NCI-H2029 (cell line): Measurements from ENCODE around the gene ADSL.

Experiments used
- DNase-seq: peaks from one replicate; lab custom pipeline; 2025; lab: John Stamatoyannopoulos, UW

Gene ADSL

GRCh38 chr22:40405178-40406062, 59.1 kb downstream of the ADSL start:
- no peak for DNase-seq

DNA sequence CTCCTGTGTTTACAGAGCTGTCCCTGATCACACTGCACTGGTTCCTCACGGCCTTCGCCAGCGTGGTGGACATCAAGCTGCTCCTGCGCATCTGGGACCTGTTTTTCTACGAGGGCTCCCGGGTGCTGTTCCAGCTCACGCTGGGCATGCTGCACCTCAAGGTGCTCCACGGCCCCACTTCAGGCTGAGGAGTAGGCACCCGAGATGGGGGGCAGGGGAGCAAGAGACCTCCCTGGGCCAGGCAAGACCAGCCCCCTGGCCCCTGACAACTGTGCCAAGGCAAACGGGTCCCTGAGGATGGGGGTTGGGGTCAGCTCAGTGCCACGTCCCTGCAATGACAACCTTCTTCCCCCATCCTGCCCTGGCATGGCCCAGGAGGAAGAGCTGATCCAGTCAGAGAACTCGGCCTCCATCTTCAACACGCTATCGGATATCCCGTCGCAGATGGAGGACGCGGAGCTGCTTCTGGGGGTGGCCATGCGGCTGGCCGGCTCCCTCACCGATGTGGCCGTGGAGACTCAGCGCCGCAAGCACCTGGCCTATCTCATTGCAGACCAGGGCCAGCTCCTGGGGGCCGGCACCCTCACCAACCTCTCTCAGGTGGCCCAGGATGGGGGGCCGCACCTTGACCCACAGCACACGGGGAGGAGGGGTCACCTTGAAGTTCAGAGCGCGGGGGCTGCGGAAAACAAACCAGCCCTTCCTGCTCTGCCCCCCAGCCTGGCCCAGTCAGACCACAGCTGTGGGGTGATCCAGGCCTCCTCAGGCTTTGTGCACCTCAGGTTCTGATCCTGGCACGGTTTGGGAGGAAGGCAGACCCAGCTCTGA, 60.0 kb downstream of the ADSL start:
- no peak for DNase-seq

DNA sequence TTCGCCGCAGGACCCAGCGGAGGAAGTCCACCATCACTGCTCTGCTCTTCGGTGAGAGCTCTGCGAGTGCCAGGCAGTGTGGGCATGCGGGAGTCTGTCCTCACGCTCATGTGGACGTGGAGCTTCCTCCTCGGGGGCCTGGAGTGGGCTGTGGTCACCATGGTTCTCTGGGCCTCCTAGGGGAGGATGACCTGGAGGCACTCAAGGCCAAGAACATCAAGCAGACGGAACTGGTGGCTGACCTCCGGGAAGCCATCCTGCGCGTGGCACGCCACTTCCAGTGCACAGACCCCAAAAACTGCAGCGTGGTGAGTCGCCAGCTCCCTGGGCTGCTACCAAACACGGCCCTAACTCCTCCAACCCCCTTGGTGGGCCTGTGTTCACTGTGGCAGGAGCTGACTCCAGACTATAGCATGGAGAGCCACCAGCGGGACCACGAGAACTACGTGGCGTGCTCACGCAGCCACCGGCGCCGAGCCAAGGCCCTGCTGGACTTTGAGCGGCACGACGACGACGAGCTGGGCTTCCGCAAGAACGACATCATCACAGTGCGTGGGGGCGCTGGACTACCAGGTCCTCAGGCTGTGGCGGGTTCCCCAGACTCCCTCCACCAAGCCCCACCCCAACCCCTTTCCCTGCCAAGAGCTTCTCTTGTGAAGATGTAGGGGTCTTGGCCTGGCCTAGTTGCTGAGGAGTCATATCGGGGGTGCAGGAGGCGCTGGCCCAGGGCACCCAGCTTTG, 60.9 kb downstream of the ADSL start:
- DNase-seq = no peak

GRCh38 chr22:40407831-40408717, 61.8 kb downstream of the ADSL start:
- no peak for DNase-seq

DNA sequence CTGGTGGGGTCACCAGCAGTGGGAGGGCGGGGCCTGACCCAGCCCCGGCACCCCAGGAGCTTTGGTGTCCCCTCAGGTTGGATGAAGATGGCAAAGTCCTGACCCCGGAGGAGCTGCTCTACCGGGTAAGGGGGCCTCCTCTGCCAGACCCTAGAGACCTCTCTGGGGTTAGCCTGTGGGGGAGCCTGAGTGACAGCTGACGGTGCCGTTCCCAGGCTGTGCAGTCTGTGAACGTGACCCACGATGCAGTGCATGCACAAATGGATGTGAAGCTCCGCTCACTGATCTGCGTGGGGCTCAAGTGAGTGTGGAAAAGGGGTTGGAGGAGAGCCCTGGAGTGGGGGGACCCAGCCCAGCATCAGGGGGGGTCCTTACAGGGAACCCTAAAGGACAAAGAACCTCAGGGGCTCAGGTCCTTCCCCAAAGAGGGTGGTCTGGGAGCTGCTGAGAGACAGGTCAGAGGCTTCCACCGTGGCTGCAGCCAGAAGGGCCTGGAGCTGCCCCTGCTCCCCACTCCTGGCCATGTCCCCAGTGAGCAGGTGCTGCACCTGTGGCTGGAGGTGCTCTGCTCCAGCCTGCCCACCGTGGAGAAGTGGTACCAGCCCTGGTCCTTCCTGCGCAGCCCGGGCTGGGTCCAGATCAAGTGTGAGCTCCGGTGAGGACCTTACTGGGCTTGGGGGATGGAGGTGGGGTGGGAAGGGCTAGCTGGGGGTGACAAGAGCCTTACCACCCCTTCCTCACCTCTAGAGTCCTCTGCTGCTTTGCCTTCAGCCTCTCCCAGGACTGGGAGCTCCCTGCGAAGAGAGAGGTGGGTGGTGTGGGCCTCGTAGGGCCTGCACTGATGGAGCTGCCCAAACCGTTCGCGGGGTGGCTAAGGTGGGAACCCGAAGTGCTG, 62.7 kb downstream of the ADSL start:
- no peak for DNase-seq

DNA sequence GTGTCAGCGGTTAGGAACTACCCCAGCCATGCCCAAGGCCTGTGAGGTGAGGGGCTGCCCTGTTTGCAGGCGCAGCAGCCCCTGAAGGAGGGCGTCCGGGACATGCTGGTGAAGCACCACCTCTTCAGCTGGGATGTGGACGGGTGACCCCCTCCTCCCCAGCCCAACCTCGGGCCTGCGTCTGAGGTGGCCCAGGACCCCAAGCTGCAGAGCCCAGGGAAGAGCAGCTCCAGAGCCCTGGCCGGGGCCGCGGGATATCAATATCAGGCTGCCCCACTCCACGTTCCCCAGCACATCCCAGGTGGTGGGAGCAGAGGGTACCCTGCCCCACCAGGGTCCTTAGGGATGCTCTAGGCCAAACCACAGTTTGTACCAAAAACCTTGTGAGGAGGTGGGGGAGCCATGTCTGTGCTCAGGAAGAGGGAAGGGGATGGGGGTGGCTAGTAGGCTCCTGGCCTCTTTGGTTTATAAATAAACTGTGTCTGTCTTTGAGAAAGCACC, 63.4 kb downstream of the ADSL start:
- no peak for DNase-seq

GRCh38 chr22:40410272-40410671, 64.0 kb downstream of the ADSL start:
- no peak for DNase-seq

GRCh38 chr22:40410731-40411505, 64.6 kb downstream of the ADSL start:
- no peak for DNase-seq

DNA sequence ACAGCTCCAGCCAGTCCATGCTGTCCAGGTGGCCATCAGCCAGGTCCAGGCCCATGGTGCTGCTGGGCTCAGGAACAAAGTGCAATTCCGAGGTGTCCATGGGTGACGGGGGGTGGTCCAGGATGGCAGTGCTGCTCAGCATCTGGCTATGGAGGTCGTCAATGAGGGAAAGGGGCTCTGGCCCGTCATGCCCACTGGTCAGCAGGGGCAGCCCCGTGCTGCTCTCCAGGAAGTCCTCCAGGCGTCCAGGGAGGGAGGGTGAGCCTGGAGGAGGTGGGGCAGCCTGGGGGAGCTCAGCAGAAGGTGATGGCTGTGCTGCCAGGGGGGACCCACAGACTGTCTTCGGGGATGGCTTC, 65.2 kb downstream of the ADSL start:
- DNase-seq = no peak

DNA sequence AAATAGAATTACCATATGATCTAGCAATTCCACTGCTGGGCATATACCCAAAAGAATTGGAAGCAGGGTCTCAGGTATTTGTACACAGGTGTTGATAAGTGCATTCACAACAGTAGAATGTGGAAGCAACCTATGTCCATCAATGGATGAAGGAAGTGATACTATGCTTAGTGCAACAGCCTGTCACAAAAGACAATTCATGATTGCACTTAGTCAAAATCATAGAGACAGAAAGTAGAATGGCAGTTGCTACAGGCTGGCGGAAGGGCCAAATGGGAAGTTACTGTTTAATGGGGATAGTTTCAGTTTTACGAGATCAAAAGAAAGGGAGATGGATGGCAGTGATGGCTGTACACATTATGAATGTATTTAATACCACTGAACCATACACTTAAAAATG, 66.1 kb downstream of the ADSL start:
- DNase-seq = no peak

DNA sequence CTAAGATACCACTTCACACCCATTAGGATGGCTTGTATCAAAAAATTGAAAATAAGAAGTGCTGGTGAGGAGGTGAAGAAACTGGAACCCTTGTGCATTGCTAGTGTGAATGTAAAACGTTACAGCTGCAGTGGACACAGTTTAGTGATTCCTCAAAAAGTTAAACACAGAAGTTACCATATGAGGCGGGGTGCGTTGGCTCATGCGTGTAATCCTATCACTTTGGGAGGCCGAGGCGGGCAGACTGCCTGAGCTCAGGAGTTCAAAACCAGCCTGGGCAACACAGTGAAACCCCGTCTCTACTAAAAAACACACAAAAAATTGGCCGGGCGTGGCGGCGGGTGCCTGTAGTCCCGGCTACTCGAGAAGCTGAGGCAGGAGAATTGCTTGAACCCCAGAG, 67.6 kb downstream of the ADSL start:
- DNase-seq = no peak

DNA sequence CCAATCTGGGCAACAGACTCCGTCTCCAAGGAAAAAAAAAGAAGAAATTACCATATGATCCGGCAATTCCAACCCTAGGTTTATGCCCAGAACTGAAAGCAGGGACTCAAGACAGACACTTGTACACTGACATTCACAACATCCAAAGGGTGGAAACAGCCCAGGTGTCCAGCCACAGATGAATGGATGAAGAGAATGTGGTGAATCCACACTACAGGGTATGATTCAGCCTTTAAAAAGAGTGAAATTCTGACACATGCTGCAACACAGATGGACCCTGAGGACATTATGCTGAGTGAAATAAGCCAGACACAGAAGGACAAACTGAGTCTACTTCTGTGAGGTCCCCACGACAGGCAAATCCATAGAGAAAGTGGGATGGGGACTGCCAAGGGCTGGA, 68.0 kb downstream of the ADSL start:
- no peak for DNase-seq

GRCh38 chr22:40414838-40415505, 68.7 kb downstream of the ADSL start:
- DNase-seq = no peak

- DNase-seq = no peak
These were observed 69.4 kb downstream of the ADSL start for GRCh38 chr22:40415531-40416266.

GRCh38 chr22:40416267-40416570, 69.9 kb downstream of the ADSL start:
- no peak for DNase-seq

GRCh38 chr22:40416636-40417035, 70.3 kb downstream of the ADSL start:
- DNase-seq = no peak

DNA sequence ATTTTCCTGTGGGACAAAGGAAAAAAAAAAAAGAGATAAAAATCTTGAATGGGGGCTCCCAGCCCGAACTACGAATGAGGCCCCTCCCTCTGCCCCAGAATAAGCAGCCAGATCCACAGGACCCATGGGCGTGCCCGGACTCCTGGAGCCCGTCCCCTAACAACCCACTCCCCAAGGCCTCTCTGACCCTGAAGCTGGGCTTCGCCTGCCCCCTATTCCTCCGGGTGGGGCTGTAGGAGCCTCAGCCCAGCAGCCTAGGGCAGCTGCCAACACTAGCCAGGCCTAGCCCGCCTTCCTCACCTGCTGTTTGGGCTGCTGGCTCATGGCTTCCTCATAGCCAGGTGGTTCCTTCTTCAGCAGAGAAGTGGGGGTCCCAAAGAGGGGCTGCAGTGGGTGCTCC, 70.7 kb downstream of the ADSL start:
- DNase-seq = no peak

DNA sequence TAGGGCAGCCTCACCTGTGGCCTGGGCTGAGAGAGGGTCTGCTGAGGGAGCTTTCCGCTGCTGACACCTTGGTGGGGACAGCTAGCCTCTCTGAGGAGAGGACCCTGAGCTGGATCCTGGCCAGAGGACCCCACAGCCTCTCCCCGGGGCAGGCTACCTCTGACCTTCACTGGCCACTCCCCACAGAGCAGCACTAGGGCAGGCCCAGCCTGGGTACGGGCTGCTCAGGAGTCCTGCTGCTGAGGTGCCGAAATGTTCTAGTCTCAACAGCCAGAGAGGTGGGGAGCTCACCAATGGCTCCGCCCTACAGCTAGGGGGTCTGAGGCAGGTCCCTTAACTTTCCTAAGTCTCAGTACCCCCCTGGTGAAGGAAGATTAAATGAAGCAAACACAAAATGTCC, 71.6 kb downstream of the ADSL start:
- DNase-seq = no peak
